Trophoblast cell (in vitro differentiated cells and primary cell): ENCODE data around the gene UNC79.
"Not testable (repeated sequence)": the region's sequence is repeated elsewhere in the genome, so short reads cannot be mapped to it uniquely, and the experiment has no call there.

Source experiments
- DNase-seq, 2 donors: peaks; one replicate each; pipeline ENCODE4 v3.0.0-alpha.2; 2016
- H2AFZ ChIP-seq: 2 replicates; pipeline ENCODE4 v1.6.1; 2013; ENCODE audit warnings: low read length, moderate library complexity, mild to moderate bottlenecking; ENCODE audit not compliant: insufficient read depth, poor library complexity
- H2AK5ac ChIP-seq: 2 replicates; pipeline ENCODE4 v1.6.1; 2013; ENCODE audit warnings: mild to moderate bottlenecking, low read length
- H2BK120ac ChIP-seq: 2 replicates; pipeline ENCODE4 v1.6.1; 2013; ENCODE audit warnings: low read length, mild to moderate bottlenecking, moderate library complexity; ENCODE audit not compliant: insufficient read depth, poor library complexity
- H2BK12ac ChIP-seq: 2 replicates; pipeline ENCODE4 v1.6.1; 2013; ENCODE audit warnings: mild to moderate bottlenecking, low read length, moderate library complexity
- H2BK5ac ChIP-seq: 2 replicates; pipeline ENCODE4 v1.6.1; 2013; ENCODE audit warnings: low read length, low read depth, moderate library complexity, mild to moderate bottlenecking; ENCODE audit not compliant: poor library complexity
- H3K14ac ChIP-seq: 2 replicates; pipeline ENCODE4 v1.6.1; 2013; ENCODE audit warnings: mild to moderate bottlenecking, low read length
- H3K18ac ChIP-seq: 2 replicates; pipeline ENCODE4 v1.6.1; 2013; ENCODE audit warnings: mild to moderate bottlenecking, low read length
- H3K23ac ChIP-seq: 2 replicates; pipeline ENCODE4 v1.6.1; 2013; ENCODE audit warnings: low read length
- H3K27ac ChIP-seq: 2 replicates; pipeline ENCODE4 v1.5.1; 2013; ENCODE audit warnings: low read depth, mild to moderate bottlenecking, inconsistent platforms, low read length, moderate library complexity
- H3K27me3 ChIP-seq: 2 replicates; pipeline ENCODE4 v1.6.1; 2013; ENCODE audit warnings: inconsistent platforms, mild to moderate bottlenecking, low read length, moderate library complexity; ENCODE audit not compliant: insufficient read depth
- H3K36me3 ChIP-seq, 2 experiments: 1 replicate in 1 of 2; 2 replicates in 1 of 2; pipeline ENCODE4 v1.6.1; 2013; ENCODE audit warnings: low read length in 2 of 2, mild to moderate bottlenecking in 2 of 2, moderate library complexity in 1 of 2; ENCODE audit not compliant: insufficient read depth in 2 of 2, control insufficient read depth in 1 of 2
- H3K4ac ChIP-seq: 2 replicates; pipeline ENCODE4 v1.6.1; 2013; ENCODE audit warnings: low read depth, mild to moderate bottlenecking, low read length, moderate library complexity
- H3K4me1 ChIP-seq, 2 experiments: 1 replicate in 1 of 2; 2 replicates in 1 of 2; pipeline ENCODE4 v1.6.1; 2013; ENCODE audit warnings: low read length in 2 of 2, mild to moderate bottlenecking in 2 of 2, moderate library complexity in 1 of 2; ENCODE audit not compliant: insufficient read depth in 2 of 2, control insufficient read depth in 1 of 2
- H3K4me2 ChIP-seq: 2 replicates; pipeline ENCODE4 v1.6.1; 2013; ENCODE audit warnings: inconsistent platforms, mild to moderate bottlenecking, low read length, moderate library complexity
- H3K4me3 ChIP-seq: 2 replicates; pipeline ENCODE4 v1.5.1; 2013; ENCODE audit warnings: mild to moderate bottlenecking, low read depth, low read length, inconsistent platforms
- H3K79me1 ChIP-seq: one replicate; pipeline ENCODE4 v1.6.1; 2013; ENCODE audit warnings: low read length
- H3K79me2 ChIP-seq: 2 replicates; pipeline ENCODE4 v1.6.1; 2013; ENCODE audit warnings: low read length, mild to moderate bottlenecking; ENCODE audit not compliant: control insufficient read depth, insufficient read depth, poor library complexity
- H3K9ac ChIP-seq: 2 replicates; pipeline ENCODE4 v1.6.1; 2013; ENCODE audit warnings: mild to moderate bottlenecking, low read length
- H3K9me3 ChIP-seq: 2 replicates; pipeline ENCODE4 v1.6.1; 2013; ENCODE audit warnings: low read depth, mild to moderate bottlenecking, control low read depth, inconsistent platforms, low read length; ENCODE audit not compliant: insufficient read depth
- H4K12ac ChIP-seq: 2 replicates; pipeline ENCODE4 v1.6.1; 2013; ENCODE audit warnings: low read depth, mild to moderate bottlenecking, low read length, moderate library complexity
- H4K8ac ChIP-seq: 2 replicates; pipeline ENCODE4 v1.6.1; 2013; ENCODE audit warnings: low read depth, mild to moderate bottlenecking, low read length, moderate library complexity
- H4K91ac ChIP-seq: one replicate; pipeline ENCODE4 v1.6.1; 2013; ENCODE audit warnings: low read depth, mild to moderate bottlenecking, low read length, moderate library complexity
- WGBS: extraction: QIAGEN DNeasy Blood & Tissue Kit; methylation state at CpG from one replicate; pipeline ENCODE4 v1.1.7; 2013; ENCODE audit warnings: missing lambda C conversion rate; ENCODE audit not compliant: insufficient read length, insufficient coverage; ENCODE audit errors: extremely low coverage; 5-methylcytosine and 5-hydroxymethylcytosine counted together

UNC79 gene

GRCh38 chr14:93464271-93464670 is 33.5 kb downstream of the UNC79 start:
- Histone ChIP-seq H3K79me1 (no peaks in the 10 kb centered on the region), H3K4ac (no peak overlapping the region), H3K4me2 (no peak overlapping the region), H3K23ac (no peak overlapping the region), H4K8ac (no peak overlapping the region), H3K4me1 (no peaks in the 10 kb centered on the region), H3K27me3 (no peaks in the 10 kb centered on the region), H3K18ac (no peak overlapping the region), H2AK5ac (no peak overlapping the region), H3K27ac (no peak overlapping the region), H2BK120ac (no peak overlapping the region), H4K91ac (no peak overlapping the region), H3K4me3 (no peak overlapping the region), H2AFZ (no peak overlapping the region), H2BK5ac (no peak overlapping the region), H3K14ac (no peak overlapping the region), H4K12ac (no peak overlapping the region), H2BK12ac (no peak overlapping the region), H3K79me2 (no peaks in the 10 kb centered on the region), H3K9me3 (no peaks in the 10 kb centered on the region), H3K9ac (no peak overlapping the region), H3K36me3 (no peaks in the 10 kb centered on the region)
- WGBS: no CpG with 5 or more reads among the region's 5 CpGs
- DNase-seq: no peak

- no CpG with 5 or more reads among the region's 6 CpGs for WGBS
- Histone ChIP-seq H2BK120ac (no peak overlapping the region), H3K14ac (no peak overlapping the region), H3K4me1 (no peaks in the 10 kb centered on the region), H2BK5ac (no peak overlapping the region), H3K9ac (no peak overlapping the region), H3K36me3 (no peaks in the 10 kb centered on the region), H3K9me3 (no peaks in the 10 kb centered on the region), H3K4ac (no peak overlapping the region), H3K79me1 (no peaks in the 10 kb centered on the region), H3K79me2 (no peaks in the 10 kb centered on the region), H2BK12ac (no peak overlapping the region), H2AFZ (no peak overlapping the region), H4K12ac (no peak overlapping the region), H3K23ac (no peak overlapping the region), H2AK5ac (no peak overlapping the region), H4K8ac (no peak overlapping the region), H3K4me3 (no peak overlapping the region), H3K27ac (no peak overlapping the region), H3K18ac (no peak overlapping the region), H4K91ac (no peak overlapping the region), H3K27me3 (no peaks in the 10 kb centered on the region), H3K4me2 (no peak overlapping the region)
- no peak for DNase-seq
These were observed 44.7 kb downstream of the UNC79 start for GRCh38 chr14:93475471-93475870.

- H3K23ac ChIP-seq: no peak overlapping the region
- no peak overlapping the region for H3K4me2 ChIP-seq
- no peaks in the 10 kb centered on the region for H3K27me3 ChIP-seq
- H2AK5ac ChIP-seq: no peak overlapping the region
- no peak overlapping the region for H3K4me3 ChIP-seq
- H3K9ac ChIP-seq: no peak overlapping the region
- no peak overlapping the region for H2AFZ ChIP-seq
- no peak overlapping the region for H3K4ac ChIP-seq
- WGBS: no CpG with 5 or more reads among the region's 3 CpGs
- H3K79me2 ChIP-seq: no peaks in the 10 kb centered on the region
- H3K4me1 ChIP-seq: no peaks in the 10 kb centered on the region
- no peak overlapping the region for H3K14ac ChIP-seq
- H2BK12ac ChIP-seq: no peak overlapping the region
- H4K91ac ChIP-seq: no peak overlapping the region
- H3K18ac ChIP-seq: no peak overlapping the region
- H3K27ac ChIP-seq: no peak overlapping the region
- H4K12ac ChIP-seq: no peak overlapping the region
- no peak overlapping the region for H2BK5ac ChIP-seq
- no peak overlapping the region for H4K8ac ChIP-seq
- DNase-seq: no peak
- H2BK120ac ChIP-seq: no peak overlapping the region
- no peaks in the 10 kb centered on the region for H3K9me3 ChIP-seq
- no peaks in the 10 kb centered on the region for H3K36me3 ChIP-seq
- no peaks in the 10 kb centered on the region for H3K79me1 ChIP-seq
These were observed 45.6 kb downstream of the UNC79 start for GRCh38 chr14:93476305-93476704.

- DNase-seq, H2BK12ac ChIP-seq, H4K12ac ChIP-seq, H3K4me3 ChIP-seq, H2BK5ac ChIP-seq, H3K18ac ChIP-seq, H3K27ac ChIP-seq, H3K27me3 ChIP-seq, H3K23ac ChIP-seq, H3K4me1 ChIP-seq, H3K9me3 ChIP-seq, H3K14ac ChIP-seq, H2AK5ac ChIP-seq, H4K8ac ChIP-seq, H3K9ac ChIP-seq, H2AFZ ChIP-seq, H3K79me2 ChIP-seq, H3K36me3 ChIP-seq, H3K4ac ChIP-seq, H4K91ac ChIP-seq, H3K4me2 ChIP-seq, H3K79me1 ChIP-seq, H2BK120ac ChIP-seq: not testable (repeated sequence)
- no CpG with 5 or more reads among the region's 2 CpGs for WGBS
These were observed 48.3 kb downstream of the UNC79 start for GRCh38 chr14:93479074-93479473.

GRCh38 chr14:93480867-93481266 is 50.1 kb downstream of the UNC79 start:
- Histone ChIP-seq H3K27ac (no peak overlapping the region), H3K18ac (no peak overlapping the region), H3K4me2 (no peak overlapping the region), H2AK5ac (no peak overlapping the region), H2AFZ (no peak overlapping the region), H3K4me1 (no peaks in the 10 kb centered on the region), H4K12ac (no peak overlapping the region), H4K8ac (no peak overlapping the region), H3K36me3 (no peaks in the 10 kb centered on the region), H3K23ac (no peak overlapping the region), H3K79me1 (no peaks in the 10 kb centered on the region), H3K4me3 (no peak overlapping the region), H3K4ac (no peak overlapping the region), H2BK5ac (no peak overlapping the region), H4K91ac (no peak overlapping the region), H3K79me2 (no peaks in the 10 kb centered on the region), H2BK120ac (no peak overlapping the region), H3K9me3 (no peaks in the 10 kb centered on the region), H3K9ac (no peak overlapping the region), H2BK12ac (no peak overlapping the region), H3K27me3 (no peaks in the 10 kb centered on the region), H3K14ac (no peak overlapping the region)
- no peak for DNase-seq
